Measurements from ENCODE around the gene FTL.

Gene FTL

DNA sequence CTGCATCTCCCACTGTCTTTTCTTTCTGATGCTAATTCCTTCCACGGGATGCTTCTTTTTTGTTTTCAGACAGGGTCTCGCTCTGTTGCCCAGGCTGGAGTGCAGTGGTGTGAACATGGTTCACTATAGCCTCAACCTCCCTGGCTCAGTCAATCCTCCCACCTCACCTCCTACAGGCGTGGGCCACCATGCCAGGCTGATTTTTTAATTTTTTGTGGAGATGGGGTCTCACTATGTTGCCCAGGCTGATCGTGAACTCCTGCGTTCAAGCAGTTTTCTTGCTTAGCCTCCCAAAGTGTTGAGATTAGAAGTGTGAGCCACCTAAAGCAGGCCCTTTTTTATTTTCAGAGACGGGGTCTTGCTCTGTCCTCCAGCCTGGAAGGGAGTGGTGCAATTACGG lies 23.2 kb downstream of the FTL start:
- H3K27ac ChIP-seq (replicated peaks): no peak overlapping the region

DNA sequence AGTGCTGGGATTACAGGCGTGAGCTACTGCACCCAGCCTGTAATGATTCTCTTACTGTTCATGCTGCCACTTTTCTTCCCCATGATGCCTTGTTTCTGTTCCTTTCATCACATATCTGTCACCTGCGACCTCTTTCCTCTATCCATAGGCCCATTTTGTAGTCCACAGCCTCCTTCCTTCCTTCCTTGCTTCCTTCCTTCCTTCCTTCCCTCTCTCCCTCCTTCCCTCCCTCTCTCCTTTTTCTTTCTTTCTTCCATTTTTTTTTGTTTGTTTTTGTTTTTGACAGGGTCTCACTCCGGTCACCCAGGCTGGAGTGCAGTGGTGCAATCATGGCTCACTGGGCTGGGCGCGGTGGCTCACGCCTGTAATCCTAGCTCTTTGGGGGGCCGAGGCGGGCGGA lies 23.8 kb downstream of the FTL start:
- no peak overlapping the region for H3K27ac ChIP-seq (replicated peaks)
- H3K27me3 ChIP-seq (ENCODE audit: insufficient read depth, poor library complexity, severe bottlenecking): no peaks in the 10 kb centered on the region
- no peak overlapping the region for H3K4me3 ChIP-seq (replicated peaks; ENCODE audit: insufficient read depth, low read length)
- TF ChIP-seq GABPA (IDR thresholded peaks at IDR 0.05; ENCODE audit: low read depth): no peak
- TF ChIP-seq POLR2AphosphoS5 (IDR thresholded peaks at IDR 0.05; ENCODE audit: low read depth): no peak
- no peak for TF ChIP-seq CTCF (IDR thresholded peaks at IDR 0.05; ENCODE audit: insufficient read depth, low read length)
- TF ChIP-seq, protein P1, sequence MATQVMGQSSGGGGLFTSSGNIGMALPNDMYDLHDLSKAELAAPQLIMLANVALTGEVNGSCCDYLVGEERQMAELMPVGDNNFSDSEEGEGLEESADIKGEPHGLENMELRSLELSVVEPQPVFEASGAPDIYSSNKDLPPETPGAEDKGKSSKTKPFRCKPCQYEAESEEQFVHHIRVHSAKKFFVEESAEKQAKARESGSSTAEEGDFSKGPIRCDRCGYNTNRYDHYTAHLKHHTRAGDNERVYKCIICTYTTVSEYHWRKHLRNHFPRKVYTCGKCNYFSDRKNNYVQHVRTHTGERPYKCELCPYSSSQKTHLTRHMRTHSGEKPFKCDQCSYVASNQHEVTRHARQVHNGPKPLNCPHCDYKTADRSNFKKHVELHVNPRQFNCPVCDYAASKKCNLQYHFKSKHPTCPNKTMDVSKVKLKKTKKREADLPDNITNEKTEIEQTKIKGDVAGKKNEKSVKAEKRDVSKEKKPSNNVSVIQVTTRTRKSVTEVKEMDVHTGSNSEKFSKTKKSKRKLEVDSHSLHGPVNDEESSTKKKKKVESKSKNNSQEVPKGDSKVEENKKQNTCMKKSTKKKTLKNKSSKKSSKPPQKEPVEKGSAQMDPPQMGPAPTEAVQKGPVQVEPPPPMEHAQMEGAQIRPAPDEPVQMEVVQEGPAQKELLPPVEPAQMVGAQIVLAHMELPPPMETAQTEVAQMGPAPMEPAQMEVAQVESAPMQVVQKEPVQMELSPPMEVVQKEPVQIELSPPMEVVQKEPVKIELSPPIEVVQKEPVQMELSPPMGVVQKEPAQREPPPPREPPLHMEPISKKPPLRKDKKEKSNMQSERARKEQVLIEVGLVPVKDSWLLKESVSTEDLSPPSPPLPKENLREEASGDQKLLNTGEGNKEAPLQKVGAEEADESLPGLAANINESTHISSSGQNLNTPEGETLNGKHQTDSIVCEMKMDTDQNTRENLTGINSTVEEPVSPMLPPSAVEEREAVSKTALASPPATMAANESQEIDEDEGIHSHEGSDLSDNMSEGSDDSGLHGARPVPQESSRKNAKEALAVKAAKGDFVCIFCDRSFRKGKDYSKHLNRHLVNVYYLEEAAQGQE (IDR thresholded peaks at IDR 0.05; ENCODE audit: insufficient replicate concordance, low read depth): no peak
- TF ChIP-seq SPI1 (IDR thresholded peaks at IDR 0.05; ENCODE audit: borderline replicate concordance, low read depth): no peak
- DNase-seq (ENCODE audit: low read depth in 1 of 2, low spot score in 1 of 2): no peak

More for the DNA sequence above, 23.2 kb downstream of the FTL start:
- DNase-seq (ENCODE audit: low read depth in 1 of 2, low spot score in 1 of 2): no peak
- no peak overlapping the region for H3K4me3 ChIP-seq (replicated peaks; ENCODE audit: insufficient read depth, low read length)
- no peak for TF ChIP-seq SPI1 (IDR thresholded peaks at IDR 0.05; ENCODE audit: borderline replicate concordance, low read depth)
- TF ChIP-seq, protein P1 (IDR thresholded peaks at IDR 0.05; ENCODE audit: insufficient replicate concordance, low read depth): no peak
- TF ChIP-seq CTCF (IDR thresholded peaks at IDR 0.05; ENCODE audit: insufficient read depth, low read length): no peak
- TF ChIP-seq POLR2AphosphoS5 (IDR thresholded peaks at IDR 0.05; ENCODE audit: low read depth): no peak
- TF ChIP-seq GABPA (IDR thresholded peaks at IDR 0.05; ENCODE audit: low read depth): no peak
- H3K27me3 ChIP-seq (ENCODE audit: insufficient read depth, poor library complexity, severe bottlenecking): no peaks in the 10 kb centered on the region

GRCh38 chr19:48989701-48990291 lies 24.7 kb downstream of the FTL start:
- Histone ChIP-seq H3K4me3 (replicated peaks; ENCODE audit: insufficient read depth, low read length) (no peak overlapping the region), H3K27ac (replicated peaks) (no peak overlapping the region), H3K27me3 (ENCODE audit: insufficient read depth, poor library complexity, severe bottlenecking) (no peaks in the 10 kb centered on the region)
- no peak for DNase-seq (ENCODE audit: low read depth in 1 of 2, low spot score in 1 of 2)
- TF ChIP-seq SPI1 (IDR thresholded peaks at IDR 0.05; ENCODE audit: borderline replicate concordance, low read depth) (no peak), POLR2AphosphoS5 (IDR thresholded peaks at IDR 0.05; ENCODE audit: low read depth) (no peak), CTCF (IDR thresholded peaks at IDR 0.05; ENCODE audit: insufficient read depth, low read length) (no peak), GABPA (IDR thresholded peaks at IDR 0.05; ENCODE audit: low read depth) (no peak)
- TF ChIP-seq, protein P1 (IDR thresholded peaks at IDR 0.05; ENCODE audit: insufficient replicate concordance, low read depth): no peak
